COLO668 (cell line): ENCODE measurements around the gene RCE1.

ENCODE experiments used
- DNase-seq: peaks from one replicate; lab custom pipeline; 2025; ENCODE audit not compliant: unreplicated experiment; lab: John Stamatoyannopoulos, UW

The RCE1 gene

DNA sequence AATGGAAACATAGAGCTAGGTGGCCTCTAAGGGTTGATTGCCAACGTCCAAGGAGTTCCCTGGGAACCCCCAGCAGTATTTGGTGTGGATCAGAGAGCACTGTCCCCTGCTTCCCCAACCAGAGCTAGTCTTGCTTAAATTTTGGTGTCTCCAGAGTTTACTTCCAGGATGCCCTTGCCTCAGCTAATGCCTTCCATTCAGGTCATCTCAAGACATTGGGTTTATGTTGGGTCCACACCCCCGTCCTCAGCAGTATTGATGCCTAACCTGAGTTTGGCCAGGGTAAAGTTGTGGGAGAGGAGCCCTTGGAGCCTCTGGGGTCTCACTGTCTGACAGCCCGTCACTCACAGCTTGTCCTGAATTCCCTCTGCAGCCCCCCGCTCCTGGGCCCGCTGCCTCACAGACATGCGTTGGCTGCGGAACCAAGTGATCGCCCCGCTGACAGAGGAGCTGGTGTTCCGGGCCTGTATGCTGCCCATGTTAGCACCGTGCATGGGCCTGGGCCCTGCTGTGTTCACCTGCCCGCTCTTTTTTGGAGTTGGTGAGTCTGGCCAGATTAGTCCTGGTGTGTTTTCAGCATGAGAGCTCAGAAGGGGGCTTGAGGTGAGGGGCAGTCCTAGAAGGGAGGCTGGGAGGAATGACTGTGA is 1.4 kb downstream of the RCE1 start:
- DNase-seq = no peak

DNA sequence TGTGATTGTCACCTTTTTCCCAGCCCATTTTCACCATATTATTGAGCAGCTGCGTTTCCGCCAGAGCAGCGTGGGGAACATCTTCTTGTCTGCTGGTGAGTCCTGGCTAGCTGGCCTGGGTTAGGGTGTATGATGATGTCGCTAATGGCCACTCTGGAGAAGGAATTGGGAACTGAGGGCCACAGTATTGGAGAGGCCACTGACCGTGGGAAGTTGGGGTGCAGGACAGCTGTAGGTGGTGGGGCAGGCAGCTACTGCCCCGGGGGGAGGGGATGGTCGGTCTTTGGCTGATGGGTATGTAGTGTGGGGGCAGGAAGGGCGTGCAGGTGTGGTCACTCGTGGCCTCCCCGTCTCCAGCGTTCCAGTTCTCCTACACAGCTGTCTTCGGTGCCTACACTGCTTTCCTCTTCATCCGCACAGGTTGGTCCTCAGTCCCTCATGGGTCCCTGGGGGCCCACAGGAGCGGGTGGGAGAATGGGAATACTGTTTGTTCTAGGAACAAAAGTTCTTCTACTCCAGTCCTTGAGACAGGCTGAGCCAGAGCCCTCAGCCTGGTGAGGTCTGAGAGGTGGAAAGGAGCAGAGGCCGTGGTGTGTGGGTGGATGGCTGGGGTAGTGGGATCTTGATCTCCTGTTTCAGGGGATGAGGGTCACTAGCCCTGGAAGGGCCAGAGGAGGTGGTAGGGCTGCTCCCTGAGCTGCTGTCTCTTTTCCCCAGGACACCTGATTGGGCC is 2.1 kb downstream of the RCE1 start:
- DNase-seq = no peak

DNA sequence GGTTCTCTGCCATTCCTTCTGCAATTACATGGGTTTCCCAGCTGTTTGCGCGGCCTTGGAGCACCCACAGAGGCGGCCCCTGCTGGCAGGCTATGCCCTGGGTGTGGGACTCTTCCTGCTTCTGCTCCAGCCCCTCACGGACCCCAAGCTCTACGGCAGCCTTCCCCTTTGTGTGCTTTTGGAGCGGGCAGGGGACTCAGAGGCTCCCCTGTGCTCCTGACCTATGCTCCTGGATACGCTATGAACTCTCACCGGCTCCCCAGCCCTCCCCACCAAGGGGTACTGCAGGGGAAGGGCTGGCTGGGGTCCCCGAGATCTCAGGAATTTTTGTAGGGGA is 2.6 kb downstream of the RCE1 start:
- DNase-seq = no peak

DNA sequence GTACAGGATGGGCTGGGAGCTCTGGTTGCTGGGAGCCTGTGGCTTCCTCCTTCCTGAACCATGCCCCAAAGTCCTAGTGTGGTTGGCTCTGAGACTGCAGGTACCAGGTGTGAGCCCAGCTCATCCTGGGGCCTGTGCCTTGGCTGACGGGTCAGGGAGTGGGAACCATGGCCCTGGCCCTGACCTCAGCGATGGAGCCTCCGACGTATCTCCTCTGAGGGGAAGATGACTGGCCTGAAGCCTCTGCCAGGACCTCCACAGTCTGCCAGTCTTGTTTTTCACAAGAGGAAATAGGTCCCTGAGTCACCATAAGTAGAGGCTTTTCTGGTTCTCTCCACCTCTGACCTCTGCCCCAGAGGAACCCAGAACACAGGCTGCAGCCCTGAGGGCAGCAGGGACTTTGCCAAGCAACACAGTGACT is 3.4 kb downstream of the RCE1 start:
- no peak for DNase-seq

DNA sequence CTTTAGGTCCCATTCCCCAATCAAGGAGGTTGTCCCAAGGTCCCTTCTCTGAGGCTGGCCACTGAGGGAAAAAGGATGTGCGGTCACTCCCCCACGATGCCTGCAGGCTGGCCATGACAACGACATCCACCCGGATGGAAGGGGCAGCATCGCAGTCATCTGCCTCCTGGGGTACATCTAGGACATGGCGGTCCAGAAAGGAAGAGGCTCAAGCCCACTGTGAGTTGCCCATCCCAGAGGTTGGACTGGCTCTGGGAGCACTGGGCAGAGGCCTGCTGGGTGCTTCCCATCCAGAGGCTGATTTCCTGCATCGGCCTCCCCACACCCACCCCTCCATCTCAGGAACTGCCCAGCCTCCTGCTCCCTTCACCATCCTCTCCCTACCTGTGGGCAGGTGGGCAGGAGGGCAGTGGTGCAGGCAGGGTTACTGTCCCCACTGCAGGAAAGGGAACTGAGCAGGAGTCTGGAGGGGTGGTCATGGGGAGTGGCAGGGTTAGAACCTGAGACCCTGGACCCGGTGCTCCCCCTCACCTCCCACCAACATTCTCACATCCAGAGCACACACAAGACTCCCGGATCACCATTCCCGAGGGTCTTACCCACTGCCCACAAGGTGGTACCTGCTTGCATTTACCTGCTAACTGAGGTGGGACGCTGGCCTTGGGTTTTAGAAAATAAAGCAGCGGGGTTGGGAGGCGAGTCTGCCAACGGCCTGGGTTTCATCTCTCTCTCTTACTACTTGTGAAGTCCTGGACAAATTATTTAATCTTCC is 4.4 kb downstream of the RCE1 start:
- DNase-seq = no peak

DNA sequence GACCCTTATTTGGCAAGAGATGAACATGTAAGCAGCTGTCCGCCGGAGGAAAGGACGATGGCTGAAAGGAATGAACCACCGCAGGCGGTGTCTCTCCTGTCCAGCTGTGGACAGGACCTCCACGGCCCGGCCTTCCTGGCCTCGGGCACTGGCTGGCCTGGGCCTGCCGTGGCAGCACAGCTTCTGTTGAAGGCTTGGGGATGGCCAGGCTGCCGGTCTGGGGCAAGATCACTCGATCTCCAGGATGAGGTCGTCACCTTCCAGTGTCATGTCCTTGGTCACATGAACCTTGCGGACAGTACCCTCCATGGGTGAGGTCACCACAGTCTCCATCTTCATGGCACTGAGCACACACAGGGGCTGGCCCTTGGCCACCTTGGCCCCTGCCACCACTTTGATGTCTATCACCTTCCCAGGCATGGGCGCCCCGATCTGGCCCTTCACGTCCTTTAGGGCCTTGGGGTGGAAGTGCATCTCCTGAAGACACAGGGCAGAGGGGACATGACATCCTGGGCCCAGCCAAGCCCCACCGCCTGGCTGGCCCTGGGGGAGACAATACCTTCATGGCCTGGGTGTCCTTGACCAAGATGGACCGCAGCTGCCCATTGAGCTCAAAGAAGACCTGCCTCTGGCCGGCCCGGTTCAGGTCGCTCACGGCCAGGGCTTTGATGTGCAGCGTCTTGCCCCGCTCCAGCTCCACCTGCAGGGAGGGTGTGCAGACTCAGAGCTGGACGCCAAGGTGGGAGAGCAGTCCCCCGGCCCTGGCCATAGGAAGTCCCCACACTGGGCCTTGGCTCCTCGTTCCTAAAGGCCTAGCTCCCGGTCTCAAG is 5.6 kb downstream of the RCE1 start:
- DNase-seq = no peak

DNA sequence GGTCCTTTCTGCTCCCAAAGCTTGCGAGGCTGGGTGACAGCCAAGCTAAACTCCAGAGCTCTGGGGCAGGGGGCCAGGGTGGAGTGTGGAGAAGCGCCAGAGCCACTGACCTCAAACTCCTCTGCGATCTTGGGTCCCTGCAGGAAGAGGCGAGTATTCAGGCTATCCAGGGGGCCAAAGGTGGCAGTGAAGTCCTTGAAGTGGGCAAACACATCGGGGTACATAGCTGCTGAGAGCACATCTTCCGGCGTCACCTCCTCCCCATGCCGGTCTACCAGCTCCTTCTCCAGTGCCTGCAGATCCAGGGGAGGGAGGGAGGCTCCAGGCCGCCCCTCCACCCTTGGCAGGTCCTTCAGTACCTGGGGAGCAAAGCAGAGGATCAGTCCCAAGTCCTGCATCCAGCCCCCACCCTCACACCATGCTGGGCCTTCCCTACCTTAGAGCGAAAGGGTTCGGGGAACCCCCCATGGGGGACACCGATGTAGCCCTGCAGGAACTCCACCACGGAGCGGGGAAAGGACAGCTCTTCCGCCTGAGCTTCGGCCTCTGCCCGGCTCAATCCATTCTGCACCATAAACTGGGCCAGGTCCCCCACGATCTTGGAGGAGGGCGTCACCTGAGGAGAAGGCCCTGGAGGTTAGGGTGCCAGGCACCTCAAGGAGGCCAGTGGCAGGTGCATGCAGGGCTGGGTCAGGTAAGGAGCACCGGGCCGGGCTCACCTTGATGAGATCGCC is 6.4 kb downstream of the RCE1 start:
- no peak for DNase-seq

DNA sequence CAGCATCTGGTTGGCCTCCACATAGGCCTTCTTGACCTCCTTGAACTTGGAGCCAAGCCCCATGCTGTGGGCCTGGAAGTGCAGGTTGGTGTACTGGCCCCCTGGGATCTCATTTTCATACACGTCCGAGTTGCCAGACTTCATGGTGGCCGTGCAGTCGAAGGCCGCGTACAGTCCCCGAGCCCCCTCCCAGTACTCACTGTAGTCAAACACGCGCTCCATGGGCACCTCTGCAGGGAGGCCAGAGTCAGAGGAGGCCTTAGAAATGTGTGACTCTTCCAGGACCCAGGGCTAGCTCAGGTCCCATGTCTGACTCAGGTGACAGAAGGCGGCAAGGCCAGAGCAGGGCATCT is 7.0 kb downstream of the RCE1 start:
- DNase-seq = no peak

DNA sequence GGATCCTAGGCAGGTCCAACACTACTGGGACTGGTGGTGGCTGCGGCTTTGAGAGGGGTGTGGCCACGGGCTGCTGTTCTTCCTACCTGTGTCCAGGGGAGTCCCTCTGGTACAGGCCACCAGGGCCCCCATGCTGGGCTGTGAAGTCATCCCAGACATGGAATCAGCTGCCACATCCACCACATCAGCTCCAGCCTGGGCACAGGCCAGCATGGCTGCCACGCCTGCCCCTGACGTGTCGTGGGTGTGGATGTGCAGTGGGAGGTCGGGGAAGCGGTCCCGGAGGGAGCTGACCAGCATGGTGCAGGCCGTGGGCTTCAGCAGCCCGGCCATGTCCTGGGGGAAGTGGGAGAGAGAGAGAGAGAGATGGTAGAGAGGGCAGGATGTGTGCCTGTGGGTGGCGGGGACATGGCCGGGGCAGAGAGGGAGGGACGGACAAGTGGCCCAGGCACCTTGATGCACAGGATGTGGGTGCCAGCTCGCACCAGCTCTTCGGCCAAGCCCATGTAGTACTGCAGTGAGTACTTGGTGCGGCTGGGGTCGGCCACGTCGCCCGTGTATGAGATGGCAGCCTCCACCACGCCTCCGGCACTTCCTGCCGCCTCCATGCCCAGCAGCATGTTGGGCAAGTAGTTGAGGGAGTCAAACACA is 7.5 kb downstream of the RCE1 start:
- no peak for DNase-seq

DNA sequence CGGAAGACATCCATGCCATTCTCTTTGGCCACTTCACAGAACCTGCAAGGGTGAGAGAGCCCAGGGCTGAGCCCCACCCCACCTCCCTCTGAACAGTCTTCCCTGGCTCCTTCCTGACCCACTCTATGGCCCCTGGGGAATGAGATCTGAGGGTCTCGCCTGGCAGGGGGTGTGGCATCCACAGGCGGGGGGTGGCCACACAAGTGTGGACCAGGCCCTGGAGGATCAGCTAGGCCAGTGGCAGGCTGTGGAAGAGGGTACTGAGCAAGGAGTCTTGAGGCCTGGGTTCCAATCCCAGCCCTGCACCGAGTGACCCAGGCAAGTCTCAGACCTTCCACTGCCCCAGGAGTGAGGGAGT is 8.0 kb downstream of the RCE1 start:
- no peak for DNase-seq

DNA sequence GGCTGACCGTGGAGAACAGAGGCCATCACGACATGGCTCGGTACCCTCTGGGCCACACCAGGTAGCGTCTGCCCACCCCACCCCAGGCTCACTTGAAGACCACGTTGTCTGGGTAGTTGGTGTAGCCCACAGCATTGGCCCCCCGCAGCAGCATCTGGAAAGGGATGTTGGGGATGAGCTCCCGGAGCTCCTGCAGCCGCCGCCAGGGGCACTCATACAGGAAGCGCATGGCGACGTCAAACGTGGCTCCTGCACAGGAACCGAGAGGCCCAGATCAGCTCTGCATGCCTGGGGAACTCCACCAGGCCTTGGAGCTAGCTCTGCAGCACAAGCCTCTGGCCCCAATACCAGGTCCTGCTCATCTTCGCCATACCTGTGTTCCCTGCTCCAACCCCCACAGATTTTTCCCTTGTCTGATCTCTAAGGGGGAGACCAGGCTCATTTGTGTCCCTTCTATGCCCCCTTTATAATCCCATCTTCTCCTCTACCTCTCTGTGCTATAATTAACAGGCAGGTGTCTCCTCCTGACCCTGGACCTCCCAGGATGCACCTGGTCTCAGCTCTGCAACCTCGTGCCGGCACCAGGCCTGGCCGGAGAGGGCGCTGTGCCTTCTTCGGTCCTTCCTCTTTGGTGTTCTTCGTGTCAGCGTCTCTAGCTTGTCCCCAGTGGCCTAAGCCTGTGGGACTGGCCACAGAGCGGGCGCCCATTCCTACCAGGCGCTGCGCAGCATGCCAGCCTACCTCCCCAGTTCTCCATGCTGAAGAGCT is 8.6 kb downstream of the RCE1 start:
- DNase-seq = peak; percentile 58

DNA sequence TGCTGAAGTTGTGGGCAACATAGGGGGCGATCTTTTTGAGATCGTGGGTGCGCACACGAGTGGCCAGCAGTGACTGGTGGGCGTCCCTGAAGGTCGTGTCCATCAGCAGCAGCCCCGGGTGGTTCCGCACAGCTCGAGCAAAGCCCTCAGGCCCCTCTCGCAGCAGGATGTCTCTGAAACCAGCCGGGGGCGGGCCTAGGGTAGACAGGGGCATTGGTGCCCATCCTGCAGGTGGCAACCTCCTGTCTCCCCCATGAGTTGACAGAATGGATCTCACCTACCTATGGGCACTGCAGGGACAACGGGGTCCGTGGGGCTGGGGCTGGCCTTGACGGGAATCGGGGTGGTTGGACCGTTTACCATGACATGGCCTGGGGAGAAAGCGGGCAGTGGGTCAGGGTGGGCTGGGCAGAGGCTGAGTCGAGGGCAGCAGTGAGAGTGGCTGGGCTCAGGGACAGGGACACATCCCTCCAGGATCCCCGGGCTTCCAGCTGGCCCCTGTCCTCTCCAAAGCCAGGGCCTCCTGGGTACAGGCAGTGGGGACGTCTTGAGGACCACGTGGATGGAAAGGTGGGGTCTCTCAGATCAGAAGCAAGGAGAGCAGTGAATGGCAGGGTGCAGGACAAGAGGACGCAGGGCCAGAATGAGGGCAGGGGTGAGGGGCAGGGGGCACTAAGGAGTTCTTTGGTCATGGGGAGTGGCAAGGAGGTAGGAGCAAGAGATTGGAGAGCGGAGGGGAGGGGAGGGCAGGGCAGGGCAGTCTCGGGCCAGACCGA is 9.4 kb downstream of the RCE1 start:
- no peak for DNase-seq

DNA sequence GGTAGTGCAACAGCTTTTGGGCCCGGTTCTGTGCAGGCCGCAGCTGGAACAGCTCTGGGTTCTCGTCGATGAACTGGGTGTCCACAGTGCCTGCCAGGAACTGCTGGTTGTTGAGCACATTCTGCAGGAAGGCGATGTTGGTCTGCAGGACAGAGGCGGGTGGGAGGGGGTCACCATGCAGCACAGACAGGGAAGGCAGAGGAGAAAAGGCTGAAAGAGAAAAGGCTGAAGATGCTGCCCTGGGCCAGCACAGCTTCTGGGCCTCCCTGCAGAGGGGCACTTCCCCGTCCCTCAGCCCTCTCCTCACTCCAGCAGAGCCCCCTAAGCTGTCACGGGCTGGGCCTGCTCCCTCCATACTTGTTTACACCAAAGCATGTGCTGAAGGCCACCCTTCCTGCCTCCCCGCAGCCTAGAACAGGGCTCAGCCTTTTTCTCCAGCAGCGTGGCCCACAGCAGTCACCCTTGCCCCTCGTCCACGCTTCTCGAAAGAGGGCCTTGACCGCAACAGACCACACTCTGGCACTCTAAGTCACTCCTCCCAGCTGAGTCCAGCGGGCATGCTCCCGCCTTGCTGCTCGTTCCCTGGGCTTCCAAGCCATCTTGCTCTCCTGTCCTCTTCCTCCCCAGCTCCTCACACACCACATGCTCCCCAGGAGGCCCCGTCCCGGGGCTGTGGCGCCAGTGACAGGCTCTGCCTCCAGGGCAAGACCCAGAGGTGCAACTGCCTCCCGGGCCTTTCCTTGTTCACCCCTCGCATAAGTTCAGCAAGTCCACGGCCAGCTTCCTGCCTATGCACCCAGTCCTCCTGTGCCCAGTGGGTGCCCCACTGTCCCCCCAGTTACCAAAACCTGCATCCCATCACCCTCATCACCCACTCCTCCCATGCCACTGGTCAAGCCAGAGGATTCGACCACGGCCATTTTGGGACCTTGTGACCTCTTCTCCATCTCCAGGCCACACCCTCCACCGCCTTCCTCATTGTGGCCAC is 10.3 kb downstream of the RCE1 start:
- DNase-seq = no peak

DNA sequence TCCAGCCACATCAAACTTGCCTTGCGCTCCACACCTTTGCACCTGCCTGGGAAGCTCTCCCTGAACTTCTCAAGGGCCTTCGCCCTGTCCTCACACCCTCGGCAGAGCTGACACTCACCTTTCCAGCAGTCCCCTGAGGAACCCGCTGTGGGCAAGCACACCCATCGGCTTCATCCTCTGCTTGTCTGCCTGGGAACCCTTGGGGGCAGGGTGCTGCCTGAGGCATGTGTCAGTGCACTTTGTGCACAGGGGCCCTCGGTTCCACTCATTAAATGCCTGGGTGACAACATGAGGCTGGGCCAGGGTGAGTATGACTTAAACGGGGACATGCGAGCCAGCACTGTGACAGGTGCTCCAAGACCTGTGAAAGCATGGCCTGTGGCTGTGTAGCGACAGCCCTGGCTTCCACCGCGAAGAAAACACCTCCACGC is 11.0 kb downstream of the RCE1 start:
- DNase-seq = no peak

DNA sequence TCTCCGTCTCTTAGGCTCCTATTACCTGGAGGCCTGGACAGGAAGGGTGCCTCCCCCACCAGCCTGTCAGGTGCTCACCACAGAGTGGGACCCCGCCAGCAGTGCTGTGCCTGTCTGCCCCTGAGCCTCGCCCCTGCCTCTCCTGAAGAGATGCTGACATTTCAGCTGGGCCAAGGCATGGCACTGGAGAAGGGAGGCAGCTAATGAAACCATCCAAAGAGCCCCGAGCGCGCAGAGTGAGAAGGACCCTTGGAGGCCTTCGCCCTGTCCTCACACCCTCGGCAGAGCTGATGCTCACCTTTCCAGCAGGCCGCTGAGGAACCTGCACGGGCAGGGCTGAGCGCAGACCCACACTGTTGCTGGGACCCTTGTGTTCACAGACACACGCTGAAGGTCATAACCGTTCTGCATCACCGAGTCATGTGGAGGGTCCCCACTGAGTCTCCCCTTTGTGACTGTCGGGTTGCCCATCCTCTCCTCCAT is 11.5 kb downstream of the RCE1 start:
- no peak for DNase-seq

DNA sequence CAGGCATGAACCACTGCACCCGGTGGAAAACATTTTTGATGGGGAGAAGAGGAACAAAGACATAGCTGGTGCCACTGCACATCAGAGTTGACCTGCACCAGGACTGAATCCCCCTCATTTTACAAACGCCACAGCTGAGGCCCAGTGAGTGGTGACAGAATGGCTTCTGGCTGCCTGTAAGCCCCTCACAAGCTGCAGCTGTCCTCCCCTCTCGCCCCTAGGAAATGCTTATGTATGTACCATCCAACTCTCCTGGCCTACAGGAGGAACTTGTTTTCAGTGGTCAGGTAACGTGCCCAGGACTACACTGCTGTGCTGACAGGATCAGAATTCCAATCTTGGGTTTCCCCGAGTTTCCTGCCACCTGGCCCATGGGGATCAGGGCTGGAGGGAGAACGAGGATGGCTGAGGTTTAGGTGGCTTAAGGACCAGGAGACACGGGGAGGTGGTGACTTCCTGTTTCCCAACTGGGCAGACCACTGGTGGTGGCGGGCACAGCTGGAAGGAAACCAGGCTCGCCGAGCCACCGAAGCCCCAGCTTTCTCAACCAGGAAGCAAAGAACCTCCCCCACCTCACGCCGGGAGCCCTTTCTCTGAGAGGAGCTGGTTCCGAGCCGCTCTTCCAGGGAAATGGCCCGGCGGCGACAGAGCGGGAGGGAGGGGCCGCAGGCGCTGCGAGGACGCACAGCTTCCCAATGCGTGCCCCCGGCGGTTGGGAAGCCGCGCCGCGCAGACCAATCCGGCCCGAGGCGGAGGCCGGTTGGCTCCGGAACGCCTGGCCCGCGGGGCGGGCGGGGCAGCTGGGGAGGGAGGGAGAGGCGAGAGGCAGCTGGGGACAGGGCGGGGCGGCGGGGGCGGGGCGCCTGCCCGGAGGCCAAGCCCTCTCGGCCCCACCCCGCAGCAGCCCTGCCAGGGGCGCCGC is 12.6 kb downstream of the RCE1 start:
- peak; percentile 98 for DNase-seq
